Sciatic nerve (tissue), 2 donors: ENCODE results near the gene HELB. TPM values are rescaled to one million over a fixed set of nuclear protein-coding genes. Genes with fewer than 3 reads are reported as not detected.

Source experiments
- ATAC-seq: fragments of 200-7000 bp; cut with Tn5 transposase; one replicate; pipeline ENCODE4 v1.9.1; 2020; ENCODE audit warnings: mild to moderate bottlenecking, moderate library complexity
- DNase-seq: peaks from one replicate; pipeline ENCODE4 v3.0.0-alpha.2; 2020; ENCODE audit warnings: low spot score
- intact Hi-C: fragments of 100-400 bp; cut with DNase I; formaldehyde crosslinking; loops from one replicate; pipeline ENCODE4 v1.14.2; 2022
- total RNA-seq: library from RNA; stranded (reverse); fragmentation: NEBNext Ultra II Directional; extraction: Animal tissue kit (Norgen Biotek cat#: 25700); gene quantifications from one replicate; pipeline ENCODE4 v1.2.1, GENCODE V29; 2021
- donor health status: DM: no; HTN: no; CAD: no.
- donor health status: DM: no; HTN: no; CAD: no.

HELB gene
- 8.7 TPM for total RNA-seq

DNA sequence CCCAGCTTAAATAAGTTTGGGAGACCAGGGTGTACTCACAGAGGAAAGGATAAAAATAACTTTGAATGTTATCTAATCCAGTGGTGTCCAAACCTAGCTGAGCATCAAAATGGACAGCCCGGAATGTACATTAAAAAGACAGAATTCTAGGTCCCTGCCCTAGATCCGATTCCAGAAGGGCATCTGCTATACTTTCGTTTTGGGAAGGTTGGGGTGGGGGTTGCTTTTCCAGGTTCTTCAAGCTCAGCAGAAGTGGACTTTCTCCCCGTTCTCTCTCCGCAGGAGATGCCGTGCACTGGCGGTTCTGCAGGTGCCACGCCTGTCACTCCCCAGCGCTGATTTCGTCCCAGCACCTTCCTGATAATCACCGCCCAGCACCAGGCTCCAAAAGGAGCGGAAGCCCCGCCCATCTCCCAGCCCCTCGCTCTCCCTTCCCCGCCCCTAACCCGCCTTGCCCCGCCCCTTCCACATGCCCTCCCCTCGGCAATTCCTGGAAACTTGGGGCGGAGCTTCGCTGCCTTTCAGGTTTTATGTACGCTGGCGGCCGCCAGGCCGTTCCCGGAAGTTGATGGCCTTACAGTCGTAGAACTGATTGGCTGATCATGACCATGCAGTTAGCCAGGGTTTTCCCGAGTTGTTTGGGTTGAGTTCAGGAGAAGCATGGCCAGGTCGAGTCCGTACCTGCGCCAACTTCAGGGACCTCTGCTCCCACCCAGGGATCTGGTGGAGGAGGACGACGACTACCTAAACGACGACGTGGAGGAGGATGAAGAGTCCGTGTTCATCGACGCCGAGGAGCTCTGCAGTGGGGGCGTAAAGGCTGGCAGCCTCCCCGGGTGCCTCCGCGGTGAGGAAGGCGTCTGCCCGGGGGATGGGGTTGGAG, at the start of gene HELB:
Gene HELB, plus strand, starts transcription at position 550 of the 883 bp plus-strand sequence. Its CDS starts 111 bp downstream, at position 661.
- ATAC-seq (peak; percentile 99), DNase-seq (peak; percentile 100)
- intact Hi-C loops, result no loop called here

- DNase-seq (no peak), ATAC-seq (no peak)
Observed at GRCh38 chr12:66252771-66253170, 49.5 kb upstream of the HELB start.

GRCh38 chr12:66255737-66256136, 46.6 kb upstream of the HELB start:
- intact Hi-C loops, result no loop called here
- no peak for ATAC-seq
- no peak for DNase-seq

More at GRCh38 chr12:66252771-66253170, 49.5 kb upstream of the HELB start:
- intact Hi-C loops, result no loop called here

GRCh38 chr12:66258011-66258410, 44.3 kb upstream of the HELB start:
- DNase-seq, result no peak
- ATAC-seq, result no peak
- intact Hi-C loops, result no loop called here

DNA sequence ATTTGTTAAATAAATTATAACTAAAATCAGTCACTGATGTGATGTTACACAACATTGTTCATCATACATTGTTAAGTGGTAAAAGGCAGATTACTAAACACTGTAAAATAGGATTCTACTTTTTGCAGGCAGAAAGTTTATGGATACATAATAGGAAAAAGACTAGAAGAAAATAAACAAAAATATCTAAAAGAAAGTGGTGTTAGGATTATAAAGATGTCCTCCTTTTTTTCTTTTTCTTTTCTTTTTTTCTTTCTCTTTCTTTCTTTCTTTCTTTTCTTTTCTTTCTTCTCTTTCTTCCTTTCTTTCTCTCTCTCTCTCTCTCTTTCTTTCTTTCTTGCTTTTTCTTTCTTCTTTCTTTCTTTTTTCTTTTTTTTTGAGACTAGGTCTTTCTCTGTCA, 39.6 kb upstream of the HELB start:
- ATAC-seq (no peak), DNase-seq (no peak)
- intact Hi-C loops, result no loop called here

GRCh38 chr12:66268562-66268961, 33.7 kb upstream of the HELB start:
- peak; percentile 53 for ATAC-seq
- intact Hi-C loops, result no loop called here
- DNase-seq, result no peak

DNA sequence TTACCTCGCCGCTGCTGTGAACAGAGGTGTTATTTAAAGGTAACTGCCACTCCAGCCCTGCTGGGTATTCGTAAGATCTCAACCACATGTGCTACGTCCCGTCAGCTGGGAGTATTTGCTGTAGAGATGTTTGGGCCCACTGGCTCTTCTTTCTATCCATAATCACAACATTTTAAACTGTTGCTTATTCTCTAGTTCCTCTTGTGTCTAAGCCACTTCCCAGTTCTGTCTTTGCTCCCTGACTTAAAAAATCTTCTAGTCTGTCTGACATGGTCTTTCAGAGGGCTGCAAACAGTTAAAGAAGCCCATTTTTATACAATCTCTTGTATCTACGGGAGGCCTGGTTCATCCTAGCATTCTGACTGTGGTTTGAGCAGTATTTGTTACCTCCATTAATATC, 33.2 kb upstream of the HELB start:
- ATAC-seq (peak; percentile 32), DNase-seq (no peak)
- intact Hi-C loops, result no loop called here

DNA sequence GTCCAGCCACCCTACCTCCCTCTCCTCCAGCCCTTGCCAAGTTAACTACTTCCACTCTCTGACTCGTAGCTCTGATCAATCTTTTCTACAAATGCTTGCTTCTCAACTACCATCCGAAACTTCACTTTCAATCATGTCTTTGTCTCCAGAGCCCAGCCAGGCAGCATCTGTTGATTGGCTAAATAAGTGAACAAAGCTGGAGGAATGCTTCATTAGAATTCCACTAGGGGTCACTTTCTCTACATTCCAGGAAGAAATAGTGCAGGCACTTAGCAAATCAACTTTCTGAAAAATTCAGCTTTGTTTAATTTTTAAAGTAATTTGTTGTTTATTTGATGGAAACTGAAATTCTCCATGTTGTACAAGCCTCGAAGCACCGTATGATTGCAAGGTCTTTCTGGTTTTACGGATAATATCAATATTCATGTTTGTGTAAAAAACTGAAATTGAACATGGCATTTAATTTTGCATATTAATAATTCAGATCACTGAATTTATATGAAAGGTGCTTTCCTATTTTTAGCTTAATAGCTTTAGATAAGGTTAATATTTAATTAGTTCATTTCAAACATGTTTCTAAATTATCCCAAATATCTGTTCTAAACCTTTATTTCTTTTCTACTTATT, 32.4 kb upstream of the HELB start:
- intact Hi-C loops, result no loop called here
- DNase-seq, result no peak
- peak; percentile 63 for ATAC-seq

DNA sequence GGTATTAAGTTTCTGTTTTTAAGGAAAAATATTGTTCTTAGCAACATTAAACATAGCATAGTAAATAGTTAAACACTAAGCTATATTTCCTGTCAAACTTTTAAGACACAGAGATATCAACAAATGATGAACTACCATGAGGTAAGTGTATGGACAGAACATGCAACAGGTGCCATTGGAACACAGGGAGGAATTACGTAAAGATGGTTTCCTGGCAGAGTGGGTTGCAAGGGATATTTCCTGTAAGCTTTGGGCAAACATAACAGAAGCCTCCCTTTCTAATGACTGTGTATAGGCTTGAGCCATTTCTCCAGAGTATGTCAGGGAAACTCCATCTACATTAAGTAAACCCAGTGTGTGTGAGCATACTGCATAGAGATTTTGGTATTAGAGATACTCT, 31.7 kb upstream of the HELB start:
- ATAC-seq (no peak), DNase-seq (no peak)
- intact Hi-C loops, result no loop called here

DNA sequence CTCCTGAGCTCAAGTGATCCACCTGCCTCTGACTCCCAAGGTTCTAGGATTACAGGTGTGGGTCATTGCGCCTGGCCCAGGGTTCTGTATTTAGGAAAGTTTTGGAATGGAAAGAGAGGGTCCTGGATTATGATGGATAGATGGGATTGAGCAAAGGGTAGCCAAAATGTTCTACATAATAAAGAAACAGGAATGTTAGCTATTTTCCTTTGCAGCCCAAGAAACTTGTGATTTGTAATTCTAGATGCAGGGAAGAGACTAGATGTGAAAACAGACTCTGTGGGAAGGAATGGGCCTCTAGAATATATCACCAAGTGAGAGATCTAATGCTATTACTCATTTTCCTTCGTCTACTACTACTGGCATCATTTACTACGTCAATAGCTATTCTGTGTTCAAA, 29.6 kb upstream of the HELB start:
- DNase-seq (no peak), ATAC-seq (no peak)
- intact Hi-C loops, result no loop called here

- no peak for DNase-seq
- ATAC-seq, result no peak
- intact Hi-C loops, result no loop called here
Observed at GRCh38 chr12:66273147-66273546, 29.1 kb upstream of the HELB start.

DNA sequence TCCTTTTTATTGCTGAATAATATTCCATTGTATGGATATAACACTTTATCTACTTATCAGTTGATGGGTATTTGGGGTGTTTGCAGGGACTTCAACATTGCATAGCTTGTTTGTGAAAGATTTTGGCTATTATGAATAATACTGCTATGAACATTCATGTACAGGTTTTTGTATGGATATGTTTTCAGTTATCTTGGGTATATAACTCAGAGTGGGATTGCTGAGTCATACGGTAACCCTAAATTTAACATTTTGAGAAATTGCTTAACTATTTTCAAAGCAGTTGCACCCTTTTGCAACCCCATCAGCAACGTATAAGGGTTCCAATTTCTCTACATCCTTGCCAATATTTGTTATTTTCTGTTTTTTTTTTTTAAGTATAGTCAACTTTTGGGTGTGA, 27.3 kb upstream of the HELB start:
- intact Hi-C loops, result no loop called here
- no peak for ATAC-seq
- no peak for DNase-seq

GRCh38 chr12:66279123-66279712, 23.1 kb upstream of the HELB start:
- no peak for ATAC-seq
- intact Hi-C loops, result no loop called here

GRCh38 chr12:66280561-66280960, 21.7 kb upstream of the HELB start:
- DNase-seq (no peak), ATAC-seq (no peak)
- intact Hi-C loops, result no loop called here

More at GRCh38 chr12:66279123-66279712, 23.1 kb upstream of the HELB start:
- DNase-seq, result no peak

- intact Hi-C loops, result no loop called here
- ATAC-seq (no peak), DNase-seq (no peak)
Observed at GRCh38 chr12:66282244-66282643, 20.0 kb upstream of the HELB start.

DNA sequence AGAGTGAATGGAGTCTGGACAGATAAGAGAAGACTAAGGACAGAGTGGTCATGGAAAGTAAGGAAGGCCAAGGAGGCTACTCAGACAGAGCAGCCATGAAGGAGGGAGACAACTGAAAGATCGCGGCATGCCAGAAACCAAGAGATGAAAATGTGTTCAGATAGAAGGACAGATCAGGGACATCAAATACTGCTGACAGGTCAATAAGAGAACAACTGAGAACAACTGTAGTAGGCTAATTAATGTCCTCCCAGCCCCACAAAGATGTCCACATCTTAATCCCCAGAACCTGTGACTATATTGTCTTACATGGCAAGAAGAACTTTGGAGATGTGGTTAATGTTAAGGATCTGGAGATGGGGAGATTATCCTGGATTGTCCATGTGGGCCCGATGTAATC, 15.0 kb upstream of the HELB start:
- intact Hi-C loops, result no loop called here
- ATAC-seq (no peak), DNase-seq (no peak)

- no peak for DNase-seq
- no peak for ATAC-seq
- intact Hi-C loops, result no loop called here
Observed at GRCh38 chr12:66288121-66288520, 14.2 kb upstream of the HELB start.

DNA sequence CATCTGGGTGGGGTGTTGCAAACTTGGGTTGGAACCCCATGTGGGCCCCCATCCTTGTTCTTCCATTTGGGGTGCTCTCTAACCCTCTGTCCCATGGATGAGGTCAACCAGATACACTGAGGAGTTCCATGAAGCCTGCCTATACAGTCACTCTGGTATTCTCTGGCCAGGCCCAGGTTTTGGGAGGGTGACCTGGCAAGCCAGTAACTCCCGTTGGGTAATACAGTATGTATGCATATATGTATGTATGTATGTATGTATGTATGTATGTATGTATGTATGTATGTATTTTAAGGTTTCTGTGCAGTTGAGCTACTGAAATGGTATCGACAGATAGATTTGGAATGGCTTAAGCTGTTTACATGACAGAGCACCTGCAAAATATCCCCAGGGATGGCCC, 12.8 kb upstream of the HELB start:
- intact Hi-C loops, result no loop called here
- DNase-seq, result no peak
- no peak for ATAC-seq

DNA sequence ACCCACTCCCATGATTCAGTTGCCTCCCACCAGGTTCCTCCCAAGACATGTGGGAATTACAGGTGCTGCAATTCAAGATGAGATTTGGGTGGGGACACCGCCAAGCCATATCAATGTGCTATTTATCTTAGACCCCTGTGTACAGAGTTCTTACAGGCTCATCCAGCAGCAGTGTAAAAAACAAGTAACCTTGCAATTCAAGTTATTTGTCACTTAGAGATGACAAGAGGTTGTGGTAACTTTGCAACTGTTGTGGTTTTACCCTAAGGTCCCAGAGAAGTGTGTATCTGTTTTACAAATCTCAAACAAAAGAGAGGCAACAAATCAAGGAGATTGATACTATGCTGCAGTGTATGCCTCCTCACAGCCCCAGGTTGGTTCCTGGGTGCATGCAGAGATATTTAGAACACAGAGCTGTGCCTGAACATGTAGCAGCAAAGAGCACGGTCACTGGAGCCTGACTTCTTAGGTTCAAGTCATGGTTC, 11.5 kb upstream of the HELB start:
- DNase-seq (no peak), ATAC-seq (no peak)
- intact Hi-C loops, result no loop called here

- intact Hi-C loops, result no loop called here
- DNase-seq (no peak), ATAC-seq (no peak)
Observed at GRCh38 chr12:66296176-66296683, 6.1 kb upstream of the HELB start.
